ENCODE data around the gene IRGQ. TPM values are rescaled to one million over a fixed set of nuclear protein-coding genes. Genes with fewer than 3 reads are reported as not detected.

IRGQ gene
- total and polyA plus RNA-seq, 11 donors: 7.4 to 36.1 (median 24.2) TPM

- ATAC-seq: no peak
- DNase-seq: no peak
- no peak for TF ChIP-seq CTCF (IDR thresholded peaks at IDR 0.05)
- Histone ChIP-seq H3K27ac (no peak overlapping the region), H3K9me3 (no peaks in the 10 kb centered on the region), H3K4me1 (peaks cover 6 to 17% (median 11%) of the 10 kb centered on the region in 12 donors), H3K27me3 (no peaks in the 10 kb centered on the region), H3K36me3 (peaks cover 0 to 30% (median 14%) of the 10 kb centered on the region in 9 donors), H3K4me3 (no peak overlapping the region)
- 73 to 95% (median 92%) methylated on average over 5 of the region's 5 CpGs for WGBS, 4 donors
- intact Hi-C loops (cut with DNase I): no loop called here
Measured at GRCh38 chr19:43570174-43570791, 25.7 kb downstream of the IRGQ start.

GRCh38 chr19:43569657-43570056 is 26.3 kb downstream of the IRGQ start:
- WGBS, 4 donors: 92 to 94% (median 93%) methylated on average over 5 of the region's 5 CpGs
- Histone ChIP-seq H3K36me3 (peaks cover 0 to 30% (median 14%) of the 10 kb centered on the region in 9 donors), H3K27me3 (no peaks in the 10 kb centered on the region), H3K4me1 (peaks cover 4 to 11% (median 8%) of the 10 kb centered on the region in 12 donors), H3K9me3 (no peaks in the 10 kb centered on the region), H3K27ac (no peak overlapping the region), H3K4me3 (no peak overlapping the region)
- ATAC-seq (no peak), DNase-seq (no peak)
- TF ChIP-seq CTCF (IDR thresholded peaks at IDR 0.05) (no peak), POLR2A (IDR thresholded peaks at IDR 0.05) (no peak)
- intact Hi-C loops (cut with DNase I): no loop called here

- Histone ChIP-seq H3K9me3 (no peaks in the 10 kb centered on the region), H3K27me3 (no peaks in the 10 kb centered on the region), H3K4me3 (no peak overlapping the region), H3K27ac (no peak overlapping the region), H3K36me3 (peaks cover 0 to 18% (median 13%) of the 10 kb centered on the region in 9 donors), H3K4me1 (peaks cover 0 to 30% (median 11%) of the 10 kb centered on the region in 12 donors)
- intact Hi-C loops (cut with DNase I): loop anchor here in 1 of 10 donors (5.0 kb wide), 1 partner anchor 88 kb away; no protein-coding TSS in a partner anchor
- TF ChIP-seq POLR2A (IDR thresholded peaks at IDR 0.05) (no peak), CTCF (IDR thresholded peaks at IDR 0.05) (no peak)
- WGBS, 4 donors: 71 to 78% (median 75%) methylated on average over 9 of the region's 9 CpGs
- DNase-seq (no peak), ATAC-seq (no peak)
Measured at GRCh38 chr19:43564800-43565199, 31.1 kb downstream of the IRGQ start.

- intact Hi-C loops (cut with DNase I): loop anchor here in 1 of 10 donors (5.0 kb wide), 1 partner anchor 88 kb away; no protein-coding TSS in a partner anchor
- Histone ChIP-seq H3K27ac (peak overlapping the region in 3 of 12 donors; percentile 73 to 90 (median 79)), H3K27me3 (no peaks in the 10 kb centered on the region), H3K4me3 (no peak overlapping the region), H3K9me3 (no peaks in the 10 kb centered on the region), H3K4me1 (peaks cover 0 to 30% (median 11%) of the 10 kb centered on the region in 12 donors), H3K36me3 (peaks cover 0 to 24% (median 16%) of the 10 kb centered on the region in 9 donors)
- ATAC-seq (no peak), DNase-seq (no peak)
- WGBS, 4 donors: 81 to 87% (median 85%) methylated on average over 10 of the region's 10 CpGs
- TF ChIP-seq CTCF (IDR thresholded peaks at IDR 0.05): no peak
Measured at GRCh38 chr19:43563816-43564457, 32.0 kb downstream of the IRGQ start.
